ENCODE data around the gene EPB41L4A.
"Not testable (repeated sequence)": the region's sequence is repeated elsewhere in the genome, so short reads cannot be mapped to it uniquely, and the experiment has no call there.

The EPB41L4A gene

GRCh38 chr5:112232667-112233066 lies 186.4 kb downstream of the EPB41L4A start:
- Histone ChIP-seq H3K9ac (no peak overlapping the region), H3K4me2 (ENCODE audit: low read length) (no peak overlapping the region), H2AFZ (no peak overlapping the region), H3K79me2 (no peaks in the 10 kb centered on the region), H3K36me3 (ENCODE audit: control insufficient read depth, insufficient read depth, low read length) (no peaks in the 10 kb centered on the region), H3K4me3 (ENCODE audit: low read depth, low read length) (no peak overlapping the region), H3K4me1 (peaks cover 5% of the 10 kb centered on the region), H3K27me3 (ENCODE audit: control insufficient read depth, insufficient read depth, low read length) (no peaks in the 10 kb centered on the region), H3K27ac (no peak overlapping the region), H3K9me3 (ENCODE audit: control insufficient read depth, low read length) (no peaks in the 10 kb centered on the region)
- TF ChIP-seq CTCF (IDR thresholded peaks at IDR 0.05): no peak

GRCh38 chr5:112230606-112231005 lies 188.5 kb downstream of the EPB41L4A start:
- Histone ChIP-seq H3K9me3 (ENCODE audit: control insufficient read depth, low read length) (no peaks in the 10 kb centered on the region), H3K27me3 (ENCODE audit: control insufficient read depth, insufficient read depth, low read length) (no peaks in the 10 kb centered on the region), H3K27ac (no peak overlapping the region), H3K79me2 (no peaks in the 10 kb centered on the region), H3K36me3 (ENCODE audit: control insufficient read depth, insufficient read depth, low read length) (no peaks in the 10 kb centered on the region), H3K4me3 (ENCODE audit: low read depth, low read length) (no peak overlapping the region), H3K4me2 (ENCODE audit: low read length) (peak overlapping the region; percentile 37), H3K4me1 (peaks cover 5% of the 10 kb centered on the region), H2AFZ (no peak overlapping the region), H3K9ac (no peak overlapping the region)
- TF ChIP-seq CTCF (IDR thresholded peaks at IDR 0.05): no peak

GRCh38 chr5:112228667-112229066 lies 190.4 kb downstream of the EPB41L4A start:
- H3K79me2 ChIP-seq: no peaks in the 10 kb centered on the region
- no peaks in the 10 kb centered on the region for H3K36me3 ChIP-seq (ENCODE audit: control insufficient read depth, insufficient read depth, low read length)
- H3K9ac ChIP-seq: no peak overlapping the region
- H3K27me3 ChIP-seq (ENCODE audit: control insufficient read depth, insufficient read depth, low read length): no peaks in the 10 kb centered on the region
- H3K9me3 ChIP-seq (ENCODE audit: control insufficient read depth, low read length): no peaks in the 10 kb centered on the region
- no peak overlapping the region for H3K27ac ChIP-seq
- no peak for TF ChIP-seq CTCF (IDR thresholded peaks at IDR 0.05)
- H2AFZ ChIP-seq: no peak overlapping the region
- H3K4me3 ChIP-seq (ENCODE audit: low read depth, low read length): peak overlapping the region; percentile 29
- H3K4me1 ChIP-seq: peaks cover 5% of the 10 kb centered on the region
- H3K4me2 ChIP-seq (ENCODE audit: low read length): peak overlapping the region; percentile 26

- Histone ChIP-seq H3K9me3 (ENCODE audit: control insufficient read depth, low read length) (no peaks in the 10 kb centered on the region), H3K79me2 (no peaks in the 10 kb centered on the region), H3K4me3 (ENCODE audit: low read depth, low read length) (peak overlapping the region; percentile 29), H3K36me3 (ENCODE audit: control insufficient read depth, insufficient read depth, low read length) (no peaks in the 10 kb centered on the region), H3K27me3 (ENCODE audit: control insufficient read depth, insufficient read depth, low read length) (no peaks in the 10 kb centered on the region), H3K4me1 (peaks cover 5% of the 10 kb centered on the region), H2AFZ (no peak overlapping the region), H3K9ac (no peak overlapping the region), H3K4me2 (ENCODE audit: low read length) (peak overlapping the region; percentile 26), H3K27ac (no peak overlapping the region)
- no peak for TF ChIP-seq CTCF (IDR thresholded peaks at IDR 0.05)
Measured at GRCh38 chr5:112227911-112228631, 191.0 kb downstream of the EPB41L4A start.

- no peaks in the 10 kb centered on the region for H3K79me2 ChIP-seq
- H2AFZ ChIP-seq: no peak overlapping the region
- peaks cover 5% of the 10 kb centered on the region for H3K4me1 ChIP-seq
- no peak overlapping the region for H3K4me2 ChIP-seq (ENCODE audit: low read length)
- TF ChIP-seq CTCF (IDR thresholded peaks at IDR 0.05): no peak
- no peak overlapping the region for H3K4me3 ChIP-seq (ENCODE audit: low read depth, low read length)
- no peak overlapping the region for H3K9ac ChIP-seq
- H3K27me3 ChIP-seq (ENCODE audit: control insufficient read depth, insufficient read depth, low read length): no peaks in the 10 kb centered on the region
- H3K36me3 ChIP-seq (ENCODE audit: control insufficient read depth, insufficient read depth, low read length): no peaks in the 10 kb centered on the region
- H3K27ac ChIP-seq: no peak overlapping the region
- no peaks in the 10 kb centered on the region for H3K9me3 ChIP-seq (ENCODE audit: control insufficient read depth, low read length)
Measured at GRCh38 chr5:112226215-112226614, 192.9 kb downstream of the EPB41L4A start.

GRCh38 chr5:112222997-112223396 lies 196.1 kb downstream of the EPB41L4A start:
- not testable (repeated sequence) for H3K4me3 ChIP-seq (ENCODE audit: low read depth, low read length); H3K79me2 ChIP-seq; H3K9me3 ChIP-seq (ENCODE audit: control insufficient read depth, low read length); H3K4me2 ChIP-seq (ENCODE audit: low read length); H3K4me1 ChIP-seq; H3K9ac ChIP-seq; H3K27ac ChIP-seq; H2AFZ ChIP-seq; H3K36me3 ChIP-seq (ENCODE audit: control insufficient read depth, insufficient read depth, low read length); H3K27me3 ChIP-seq (ENCODE audit: control insufficient read depth, insufficient read depth, low read length)

All from parathyroid adenoma (tissue), 2 donors.